K562 (cell line): ENCODE data around the gene SNX17. TPM values are rescaled to one million over a fixed set of nuclear protein-coding genes. Genes with fewer than 3 reads are reported as not detected.

Source experiments
- ARHGAP35 ChIP-seq: fragments of 450-650 bp; IDR thresholded peaks from 2 replicates; pipeline ENCODE4 v1.6.1; 2018; ENCODE audit not compliant: partially characterized antibody
- C11orf30 ChIP-seq: fragments of 450-650 bp; IDR thresholded peaks from 2 replicates; pipeline ENCODE4 v1.6.1; 2016; ENCODE audit warnings: low read depth, mild to moderate bottlenecking
- CBX3 ChIP-seq, 2 experiments: IDR thresholded peaks; 1 replicate in 1 of 2; 2 replicates in 1 of 2; pipeline ENCODE4 v1.6.1; 2012; ENCODE audit warnings: inconsistent platforms in 2 of 2, low read length in 2 of 2, borderline replicate concordance in 1 of 2, control low read depth in 1 of 2
- ELF1 ChIP-seq: fragments of 200-800 bp; sonication (Bioruptor generic); IDR thresholded peaks from 2 replicates; pipeline ENCODE4 v1.6.1; 2016; ENCODE audit warnings: missing genetic modification characterization, missing compliant biosample characterization
- FOXJ2 ChIP-seq: fragments of 200-800 bp; sonication (Bioruptor generic); IDR thresholded peaks from 2 replicates; pipeline ENCODE4 v1.6.1; 2016; ENCODE audit warnings: missing genetic modification characterization, missing compliant biosample characterization
- FUS ChIP-seq: fragments of 200-400 bp; formaldehyde crosslinking; optimal IDR thresholded peaks from 2 replicates; pipeline ENCODE3; 2017; ENCODE audit warnings: low read depth, low read length
- GATAD2B ChIP-seq: fragments of 450-650 bp; IDR thresholded peaks from 2 replicates; pipeline ENCODE4 v1.6.1; 2017; ENCODE audit warnings: mild to moderate bottlenecking, borderline replicate concordance
- GTF2E2 ChIP-seq: fragments of 200-800 bp; sonication (Bioruptor generic); IDR thresholded peaks from 2 replicates; pipeline ENCODE4 v1.6.1; 2016; ENCODE audit warnings: missing genetic modification characterization, missing compliant biosample characterization
- HIVEP1 ChIP-seq: fragments of 250-450 bp; sonication (Bioruptor Pico); IDR thresholded peaks from 2 replicates; pipeline ENCODE4 v1.4.0; 2020; ENCODE audit warnings: mild to moderate bottlenecking
- JUNB ChIP-seq: fragments of 450-650 bp; formaldehyde crosslinking; conservative IDR thresholded peaks from 2 replicates; pipeline ENCODE4 v1.4.0; 2020; ENCODE audit warnings: mild to moderate bottlenecking
- NRF1 ChIP-seq, 2 experiments: fragments of 450-650 bp; IDR thresholded peaks in 1 of 2; conservative IDR thresholded peaks in 1 of 2; 2 replicates each; pipeline ENCODE4 v1.6.1; 2014; ENCODE audit warnings: mild to moderate bottlenecking in 2 of 2
- POLR2G ChIP-seq: fragments of 200-400 bp; formaldehyde crosslinking; IDR thresholded peaks from 2 replicates; pipeline ENCODE4 v1.6.1; 2017; ENCODE audit warnings: low read depth, mild to moderate bottlenecking, antibody characterized with exemption, low read length, moderate library complexity
- POLR3G ChIP-seq: IDR thresholded peaks from 2 replicates; pipeline ENCODE4 v1.6.1; 2011; ENCODE audit not compliant: insufficient read length, insufficient replicate concordance; ENCODE audit errors: extremely low read depth
- SMAD1 ChIP-seq: fragments of 150-350 bp; IDR thresholded peaks from 2 replicates; pipeline ENCODE4 v1.6.1; 2014; ENCODE audit warnings: low read length, low read depth; ENCODE audit not compliant: partially characterized antibody
- TCF7L2 ChIP-seq: fragments of 150-350 bp; IDR thresholded peaks from 2 replicates; pipeline ENCODE4 v1.6.1; 2016; ENCODE audit warnings: low read depth, mild to moderate bottlenecking, low read length, moderate library complexity
- TCFL5 ChIP-seq: fragments of 250-450 bp; sonication (Bioruptor Pico); conservative IDR thresholded peaks from 2 replicates; pipeline ENCODE4 v1.6.1; 2021; ENCODE audit warnings: mild to moderate bottlenecking, moderate library complexity, matching md5 sums
- U2AF1 ChIP-seq: fragments of 200-400 bp; formaldehyde crosslinking; optimal IDR thresholded peaks from 2 replicates; pipeline ENCODE3; 2017; ENCODE audit warnings: mild to moderate bottlenecking, low read depth, low read length, moderate library complexity
- ZBTB8A ChIP-seq: fragments of 450-650 bp; IDR thresholded peaks from 2 replicates; pipeline ENCODE4 v1.6.1; 2018; ENCODE audit warnings: mild to moderate bottlenecking, moderate library complexity; ENCODE audit not compliant: partially characterized antibody
- ZFPM2 ChIP-seq: fragments of 250-450 bp; sonication (Bioruptor Pico); IDR thresholded peaks from 2 replicates; pipeline ENCODE4 v1.5.1; 2022; ENCODE audit warnings: mild to moderate bottlenecking
- ZNF431 ChIP-seq: sonication (generic); formaldehyde crosslinking; IDR thresholded peaks from 2 replicates; pipeline ENCODE4 v1.8.0; 2022; ENCODE audit warnings: mild to moderate bottlenecking, missing genetic modification reagents
- ZNF77 ChIP-seq: fragments of 250-450 bp; sonication (Bioruptor Pico); IDR thresholded peaks from 2 replicates; pipeline ENCODE4 v1.5.0; 2020
- polyA plus RNA-seq, 8 experiments: library from polyadenylated mRNA; depleted of rRNA in 4 of 8; stranded (reverse) in 5 of 8; unstranded in 3 of 8; fragments of >200 nt; fragmentation: Nextera tagmentation in 2 of 8; fragmentation: Illumina TruSeq in 1 of 8; extraction: Ambion mirVana in 2 of 8; extraction: Trizol in 1 of 8; gene quantifications; 2 replicates each; pipeline versions ENCODE4 v1.2.1 to v1.2.3, GENCODE V29; 2011 to 2014; ENCODE audit warnings: inconsistent platforms in 1 of 8, missing spikeins in 1 of 8
- total RNA-seq, 7 experiments: library from RNA; depleted of rRNA in 6 of 7; stranded (reverse); fragments of >200 nt in 6 of 7; fragmentation: Illumina TruSeq in 2 of 7; extraction: Trizol in 2 of 7; gene quantifications; 2 replicates each; pipeline versions ENCODE4 v1.2.1 to v1.2.3, GENCODE V29; 2011 to 2021; ENCODE audit warnings: low replicate concordance in 1 of 7
- TF ChIP-seq, protein P1 (sequence below): fragments of 450-650 bp; IDR thresholded peaks from 2 replicates; pipeline ENCODE4 v1.6.1; 2018; ENCODE audit not compliant: partially characterized antibody
- TF ChIP-seq, protein P2 (sequence below): sonication (generic); formaldehyde crosslinking; IDR thresholded peaks from 2 replicates; pipeline ENCODE4 v1.8.0; 2023; ENCODE audit warnings: mild to moderate bottlenecking, missing genetic modification reagents
- TF ChIP-seq, protein P3 (sequence below): fragments of 250-450 bp; sonication (Bioruptor Pico); IDR thresholded peaks from 2 replicates; pipeline ENCODE4 v1.5.0; 2021

Gene SNX17
- total and polyA plus RNA-seq, 9 of the 15 experiments (the other 6 are each of a cell fraction or from before 2014, with no cell fraction given): 3.0 to 75.7 (median 54.6) TPM

DNA sequence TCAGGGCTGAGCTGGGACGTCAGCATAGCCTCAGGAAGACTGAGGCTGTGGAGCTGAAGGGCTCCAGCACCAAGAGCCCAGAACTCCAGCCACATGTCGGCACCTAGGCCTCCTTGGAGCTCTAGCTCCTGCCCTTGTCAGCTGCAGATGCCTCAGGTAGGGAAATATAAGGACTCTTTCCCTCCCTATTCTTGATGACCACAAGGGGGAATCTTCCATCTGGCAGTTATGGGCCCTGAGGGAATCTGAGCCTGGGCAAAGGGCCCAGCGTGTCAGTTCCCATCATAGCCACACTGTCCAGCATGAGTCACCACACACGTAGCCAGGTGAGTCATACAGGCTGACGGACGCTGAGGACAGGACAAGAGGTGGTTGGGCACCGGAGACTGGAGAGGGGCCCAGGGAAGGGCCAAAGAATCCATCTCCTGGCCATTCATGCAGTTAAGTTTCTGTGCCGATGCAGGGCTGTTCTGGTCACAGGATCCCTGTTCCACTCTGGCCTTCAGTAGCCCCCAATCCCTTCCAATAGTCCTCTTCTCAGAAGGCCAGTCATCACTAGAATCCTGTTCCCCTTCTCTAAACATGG lies 49.4 kb upstream of the SNX17 start (continued):
- TF ChIP-seq ZBTB8A (no peak), ELF1 (no peak), FUS (no peak), ZFPM2 (CRISPR knock-in tag) (no peak), POLR2G (no peak), NRF1 (conservative IDR thresholded peaks at IDR 0.05 in 1 of 2, IDR thresholded peaks at IDR 0.05 in 1 of 2) (peak; percentile 31 to 55; a peak in 3 of 4 replicates), C11orf30 (no peak), JUNB (peak; percentile 91), FOXJ2 (tag) (no peak), ARHGAP35 (no peak), HIVEP1 (no peak), U2AF1 (no peak), CBX3 (IDR thresholded peaks at IDR 0.05; ENCODE audit: borderline replicate concordance in 1 of 2, low read length in 2 of 2) (0 out of 3 replicates have a peak, but pooled peaks of 1 of the 2 experiments have one; percentile 46), GATAD2B (no peak), SMAD1 (no peak), POLR3G (no peak), TCF7L2 (no peak), ZNF431 (CRISPR knock-in tag) (no peak), TCFL5 (no peak), GTF2E2 (tag) (no peak), ZNF77 (no peak)
- TF ChIP-seq, protein P1, sequence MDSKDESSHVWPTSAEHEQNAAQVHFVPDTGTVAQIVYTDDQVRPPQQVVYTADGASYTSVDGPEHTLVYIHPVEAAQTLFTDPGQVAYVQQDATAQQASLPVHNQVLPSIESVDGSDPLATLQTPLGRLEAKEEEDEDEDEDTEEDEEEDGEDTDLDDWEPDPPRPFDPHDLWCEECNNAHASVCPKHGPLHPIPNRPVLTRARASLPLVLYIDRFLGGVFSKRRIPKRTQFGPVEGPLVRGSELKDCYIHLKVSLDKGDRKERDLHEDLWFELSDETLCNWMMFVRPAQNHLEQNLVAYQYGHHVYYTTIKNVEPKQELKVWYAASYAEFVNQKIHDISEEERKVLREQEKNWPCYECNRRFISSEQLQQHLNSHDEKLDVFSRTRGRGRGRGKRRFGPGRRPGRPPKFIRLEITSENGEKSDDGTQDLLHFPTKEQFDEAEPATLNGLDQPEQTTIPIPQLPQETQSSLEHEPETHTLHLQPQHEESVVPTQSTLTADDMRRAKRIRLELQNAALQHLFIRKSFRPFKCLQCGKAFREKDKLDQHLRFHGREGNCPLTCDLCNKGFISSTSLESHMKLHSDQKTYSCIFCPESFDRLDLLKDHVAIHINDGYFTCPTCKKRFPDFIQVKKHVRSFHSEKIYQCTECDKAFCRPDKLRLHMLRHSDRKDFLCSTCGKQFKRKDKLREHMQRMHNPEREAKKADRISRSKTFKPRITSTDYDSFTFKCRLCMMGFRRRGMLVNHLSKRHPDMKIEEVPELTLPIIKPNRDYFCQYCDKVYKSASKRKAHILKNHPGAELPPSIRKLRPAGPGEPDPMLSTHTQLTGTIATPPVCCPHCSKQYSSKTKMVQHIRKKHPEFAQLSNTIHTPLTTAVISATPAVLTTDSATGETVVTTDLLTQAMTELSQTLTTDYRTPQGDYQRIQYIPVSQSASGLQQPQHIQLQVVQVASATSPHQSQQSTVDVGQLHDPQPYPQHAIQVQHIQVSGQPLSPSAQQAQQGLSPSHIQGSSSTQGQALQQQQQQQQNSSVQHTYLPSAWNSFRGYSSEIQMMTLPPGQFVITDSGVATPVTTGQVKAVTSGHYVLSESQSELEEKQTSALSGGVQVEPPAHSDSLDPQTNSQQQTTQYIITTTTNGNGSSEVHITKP: peak; percentile 80
- TF ChIP-seq, protein P2, sequence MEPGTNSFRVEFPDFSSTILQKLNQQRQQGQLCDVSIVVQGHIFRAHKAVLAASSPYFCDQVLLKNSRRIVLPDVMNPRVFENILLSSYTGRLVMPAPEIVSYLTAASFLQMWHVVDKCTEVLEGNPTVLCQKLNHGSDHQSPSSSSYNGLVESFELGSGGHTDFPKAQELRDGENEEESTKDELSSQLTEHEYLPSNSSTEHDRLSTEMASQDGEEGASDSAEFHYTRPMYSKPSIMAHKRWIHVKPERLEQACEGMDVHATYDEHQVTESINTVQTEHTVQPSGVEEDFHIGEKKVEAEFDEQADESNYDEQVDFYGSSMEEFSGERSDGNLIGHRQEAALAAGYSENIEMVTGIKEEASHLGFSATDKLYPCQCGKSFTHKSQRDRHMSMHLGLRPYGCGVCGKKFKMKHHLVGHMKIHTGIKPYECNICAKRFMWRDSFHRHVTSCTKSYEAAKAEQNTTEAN (CRISPR knock-in tag): no peak
- TF ChIP-seq, protein P3, sequence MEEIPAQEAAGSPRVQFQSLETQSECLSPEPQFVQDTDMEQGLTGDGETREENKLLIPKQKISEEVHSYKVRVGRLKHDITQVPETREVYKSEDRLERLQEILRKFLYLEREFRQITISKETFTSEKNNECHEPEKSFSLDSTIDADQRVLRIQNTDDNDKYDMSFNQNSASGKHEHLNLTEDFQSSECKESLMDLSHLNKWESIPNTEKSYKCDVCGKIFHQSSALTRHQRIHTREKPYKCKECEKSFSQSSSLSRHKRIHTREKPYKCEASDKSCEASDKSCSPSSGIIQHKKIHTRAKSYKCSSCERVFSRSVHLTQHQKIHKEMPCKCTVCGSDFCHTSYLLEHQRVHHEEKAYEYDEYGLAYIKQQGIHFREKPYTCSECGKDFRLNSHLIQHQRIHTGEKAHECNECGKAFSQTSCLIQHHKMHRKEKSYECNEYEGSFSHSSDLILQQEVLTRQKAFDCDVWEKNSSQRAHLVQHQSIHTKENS (CRISPR knock-in tag): no peak
